ENCODE measurements around the gene PRKD1. TPM values are rescaled to one million over a fixed set of nuclear protein-coding genes. Genes with fewer than 3 reads are reported as not detected.

PRKD1 gene
- total RNA-seq, 1 experiment from 2014 or later: 9.7 TPM

- intact Hi-C loops (cut with micrococcal nuclease; ENCODE audit: unreplicated experiment): no loop called here
- Mint-ChIP-seq H3K27ac (ENCODE audit: unreplicated experiment) (no peak overlapping the region), H3K9me3 (ENCODE audit: low read depth, unreplicated experiment) (no peaks in the 10 kb centered on the region), H3K27me3 (ENCODE audit: unreplicated experiment) (no peaks in the 10 kb centered on the region), H3K4me3 (ENCODE audit: low read depth, unreplicated experiment) (no peak overlapping the region), H3K36me3 (ENCODE audit: insufficient read depth, unreplicated experiment) (no peaks in the 10 kb centered on the region), H3K4me1 (ENCODE audit: low read depth, unreplicated experiment) (peaks cover 7% of the 10 kb centered on the region)
- no peak for DNase-seq
- BruUV-seq (replicated peaks): no TSS peak
- CTCF ChIA-PET: interaction anchor here (0.9 kb wide), 1 partner anchor 9 kb away, joined by 3 read pairs; no protein-coding TSS in a partner anchor
- no peak for TF ChIP-seq CTCF (IDR thresholded peaks at IDR 0.05; ENCODE audit: unreplicated experiment)
Observed at GRCh38 chr14:29913566-29913965, 14.1 kb downstream of the PRKD1 start.

GRCh38 chr14:29911810-29912209, 15.8 kb downstream of the PRKD1 start:
- TF ChIP-seq CTCF (IDR thresholded peaks at IDR 0.05; ENCODE audit: unreplicated experiment): no peak
- DNase-seq: no peak
- H3K4me1 Mint-ChIP-seq (ENCODE audit: low read depth, unreplicated experiment): peaks cover 16% of the 10 kb centered on the region
- no peaks in the 10 kb centered on the region for H3K36me3 Mint-ChIP-seq (ENCODE audit: insufficient read depth, unreplicated experiment)
- no peaks in the 10 kb centered on the region for H3K27me3 Mint-ChIP-seq (ENCODE audit: unreplicated experiment)
- H3K4me3 Mint-ChIP-seq (ENCODE audit: low read depth, unreplicated experiment): no peak overlapping the region
- H3K27ac Mint-ChIP-seq (ENCODE audit: unreplicated experiment): no peak overlapping the region
- no peaks in the 10 kb centered on the region for H3K9me3 Mint-ChIP-seq (ENCODE audit: low read depth, unreplicated experiment)
- no TSS peak for BruUV-seq (replicated peaks)
- intact Hi-C loops (cut with micrococcal nuclease; ENCODE audit: unreplicated experiment): no loop called here
- CTCF ChIA-PET: no interaction called here

- intact Hi-C loops (cut with micrococcal nuclease; ENCODE audit: unreplicated experiment): loop anchor here (5.0 to 10.0 kb wide), 2 partner anchors 152 to 264 kb away; no protein-coding TSS in a partner anchor
- Mint-ChIP-seq H3K27me3 (ENCODE audit: unreplicated experiment) (no peaks in the 10 kb centered on the region), H3K4me1 (ENCODE audit: low read depth, unreplicated experiment) (peaks cover 33% of the 10 kb centered on the region), H3K36me3 (ENCODE audit: insufficient read depth, unreplicated experiment) (peaks cover 5% of the 10 kb centered on the region), H3K27ac (ENCODE audit: unreplicated experiment) (no peak overlapping the region), H3K4me3 (ENCODE audit: low read depth, unreplicated experiment) (no peak overlapping the region), H3K9me3 (ENCODE audit: low read depth, unreplicated experiment) (no peaks in the 10 kb centered on the region)
- no TSS peak for BruUV-seq (replicated peaks)
- DNase-seq: no peak
- no peak for TF ChIP-seq CTCF (IDR thresholded peaks at IDR 0.05; ENCODE audit: unreplicated experiment)
- CTCF ChIA-PET: interaction anchor here (0.7 kb wide), 1 partner anchor 1897 kb away, joined by 3 read pairs; no protein-coding TSS in a partner anchor
Observed at GRCh38 chr14:29908652-29909577, 18.7 kb downstream of the PRKD1 start.

GRCh38 chr14:29906256-29906870, 21.3 kb downstream of the PRKD1 start:
- BruUV-seq (replicated peaks): no TSS peak
- Mint-ChIP-seq H3K27ac (ENCODE audit: unreplicated experiment) (peak overlapping the region; percentile 82), H3K27me3 (ENCODE audit: unreplicated experiment) (no peaks in the 10 kb centered on the region), H3K4me3 (ENCODE audit: low read depth, unreplicated experiment) (peak overlapping the region; percentile 28), H3K4me1 (ENCODE audit: low read depth, unreplicated experiment) (peaks cover 25% of the 10 kb centered on the region), H3K36me3 (ENCODE audit: insufficient read depth, unreplicated experiment) (peaks cover 5% of the 10 kb centered on the region), H3K9me3 (ENCODE audit: low read depth, unreplicated experiment) (no peaks in the 10 kb centered on the region)
- intact Hi-C loops (cut with micrococcal nuclease; ENCODE audit: unreplicated experiment): loop anchor here (5.0 to 10.0 kb wide), 2 partner anchors 149 to 262 kb away; no protein-coding TSS in a partner anchor
- CTCF ChIA-PET: no interaction called here
- no peak for TF ChIP-seq CTCF (IDR thresholded peaks at IDR 0.05; ENCODE audit: unreplicated experiment)
- peak; percentile 57 for DNase-seq

Measured in Calu3 (cell line).